LNCAP (cell line): ENCODE data around the gene MYZAP.

Source experiments
- CTCF ChIP-seq: fragments of 450-650 bp; IDR thresholded peaks from 2 replicates; pipeline ENCODE4 v1.5.1; 2017; ENCODE audit warnings: mild to moderate bottlenecking

The MYZAP gene

GRCh38 chr15:57681011-57681410 is 89.3 kb downstream of the MYZAP start:
- TF ChIP-seq CTCF, result no peak

GRCh38 chr15:57683481-57683880 is 91.8 kb downstream of the MYZAP start:
- no peak for TF ChIP-seq CTCF

GRCh38 chr15:57684491-57685151 is 92.9 kb downstream of the MYZAP start:
- TF ChIP-seq CTCF, result no peak

GRCh38 chr15:57685306-57686095 is 93.8 kb downstream of the MYZAP start:
- no peak for TF ChIP-seq CTCF

GRCh38 chr15:57686657-57687056 is 95.0 kb downstream of the MYZAP start:
- no peak for TF ChIP-seq CTCF

- no peak for TF ChIP-seq CTCF
Observed at GRCh38 chr15:57690341-57690966, 98.8 kb downstream of the MYZAP start.

GRCh38 chr15:57691082-57691481 is 99.4 kb downstream of the MYZAP start:
- TF ChIP-seq CTCF, result no peak
